NT2/D1 (cell line): ENCODE measurements around the gene RFX4.

ENCODE experiments used
- SUZ12 ChIP-seq: IDR thresholded peaks from 2 replicates; pipeline ENCODE4 v1.6.1; 2011; ENCODE audit not compliant: insufficient read length, insufficient read depth; ENCODE audit errors: extremely low read depth
- YY1 ChIP-seq: IDR thresholded peaks from 2 replicates; pipeline ENCODE4 v1.6.1; 2011; ENCODE audit not compliant: insufficient read length, insufficient read depth
- ZNF274 ChIP-seq: IDR thresholded peaks from 2 replicates; pipeline ENCODE4 v1.6.1; 2011; ENCODE audit warnings: mild to moderate bottlenecking, low read depth, low read length

DNA sequence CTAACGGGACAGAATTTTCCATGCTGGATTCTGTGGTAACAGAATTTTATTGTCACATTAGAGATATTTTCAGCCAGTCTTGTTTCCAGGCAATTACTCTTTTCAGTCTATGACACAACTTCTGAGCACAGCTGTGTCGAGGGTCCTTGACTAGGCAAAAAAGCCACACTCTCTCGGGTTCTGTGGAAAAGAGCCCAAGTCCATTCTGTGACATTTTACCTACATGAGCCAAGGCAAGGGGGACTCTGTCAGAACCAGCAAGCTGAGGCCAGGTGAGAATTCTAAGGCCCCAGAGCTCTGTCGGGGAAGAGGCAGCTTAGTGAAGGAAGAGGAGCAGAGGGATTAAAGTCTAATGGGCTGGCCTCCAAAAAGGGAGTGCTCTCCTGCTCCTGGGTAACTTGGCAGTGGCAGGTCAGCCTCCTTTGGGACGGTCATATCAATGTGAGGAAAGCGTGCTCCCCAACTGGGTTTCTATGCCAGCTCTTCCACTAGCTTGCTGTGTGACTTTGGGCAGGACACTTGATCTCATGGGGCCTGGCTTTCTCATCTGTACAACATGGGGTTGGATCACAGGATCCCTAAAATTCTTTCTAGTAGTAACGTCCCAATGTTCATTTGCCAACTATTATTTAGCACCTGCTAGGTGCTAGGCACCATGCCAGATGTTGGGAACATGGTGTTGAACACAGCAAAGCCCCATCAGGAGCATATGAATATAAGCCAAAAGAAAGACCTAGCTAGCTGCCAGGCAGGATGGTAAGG is 175.7 kb downstream of the RFX4 start:
- no peak for TF ChIP-seq ZNF274
- no peak for TF ChIP-seq YY1
- TF ChIP-seq SUZ12, result no peak
